ENCODE data around the gene PDE6B. TPM values are rescaled to one million over a fixed set of nuclear protein-coding genes. Genes with fewer than 3 reads are reported as not detected.

Gene PDE6B
- total and polyA plus RNA-seq, 2 of the 13 experiments (the other 11 are each of a cell fraction or from before 2014, with no cell fraction given), result 0.38 to 0.40 TPM

DNA sequence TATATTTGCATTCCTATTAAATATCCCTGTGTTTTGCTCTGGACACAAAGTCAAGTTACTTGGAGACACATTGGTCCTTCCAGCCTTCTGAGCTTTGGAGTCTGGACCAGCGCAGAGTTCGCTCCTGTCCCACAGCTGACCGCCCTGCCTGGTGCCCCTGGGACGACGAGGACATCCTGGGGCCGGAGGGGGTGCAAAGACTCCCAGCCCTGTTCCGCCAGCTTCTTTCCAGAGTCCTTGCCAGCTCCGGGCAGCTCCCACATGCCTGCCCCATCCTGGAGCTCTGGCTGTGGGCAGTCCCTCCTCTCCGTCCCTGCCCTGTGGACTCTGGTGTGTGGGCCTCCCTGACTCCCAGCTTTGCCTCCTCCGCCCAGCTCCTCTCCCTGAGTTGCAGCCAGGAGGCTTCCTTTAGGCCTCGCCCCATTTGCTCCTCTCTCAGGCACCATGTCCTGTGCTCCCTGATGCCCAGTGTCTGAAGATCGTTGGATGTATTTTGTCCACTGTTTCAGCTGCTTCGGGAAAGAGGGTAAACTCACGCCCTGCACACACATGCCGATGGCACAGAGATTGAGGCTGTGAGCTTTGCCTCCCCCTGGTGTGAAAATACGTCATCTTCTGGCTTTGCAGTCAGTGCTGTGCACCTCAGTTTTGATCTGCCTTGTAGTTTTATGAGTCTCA is 75.4 kb downstream of the PDE6B start (continued):
- TF ChIP-seq MTF1 (CRISPR knock-in tag; IDR thresholded peaks at IDR 0.05) (no peak), ZEB1 (IDR thresholded peaks at IDR 0.05; ENCODE audit: insufficient replicate concordance, low read depth) (no peak), ZNF34 (CRISPR knock-in tag; IDR thresholded peaks at IDR 0.05; ENCODE audit: borderline replicate concordance) (no peak), ZNF75D (CRISPR knock-in tag; IDR thresholded peaks at IDR 0.05; ENCODE audit: borderline replicate concordance) (no peak), CC2D1A (CRISPR knock-in tag; IDR thresholded peaks at IDR 0.05) (no peak), ZNF780A (CRISPR knock-in tag; IDR thresholded peaks at IDR 0.05) (no peak), HNRNPL (IDR thresholded peaks at IDR 0.05; ENCODE audit: low read depth, low read length) (no peak), CBFB (CRISPR knock-in tag; IDR thresholded peaks at IDR 0.05) (no peak), ZNF256 (CRISPR knock-in tag; conservative IDR thresholded peaks at IDR 0.05) (no peak)
- TF ChIP-seq, protein P1, sequence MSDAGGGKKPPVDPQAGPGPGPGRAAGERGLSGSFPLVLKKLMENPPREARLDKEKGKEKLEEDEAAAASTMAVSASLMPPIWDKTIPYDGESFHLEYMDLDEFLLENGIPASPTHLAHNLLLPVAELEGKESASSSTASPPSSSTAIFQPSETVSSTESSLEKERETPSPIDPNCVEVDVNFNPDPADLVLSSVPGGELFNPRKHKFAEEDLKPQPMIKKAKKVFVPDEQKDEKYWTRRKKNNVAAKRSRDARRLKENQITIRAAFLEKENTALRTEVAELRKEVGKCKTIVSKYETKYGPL (CRISPR knock-in tag; IDR thresholded peaks at IDR 0.05), result no peak
- TF ChIP-seq, protein P2, sequence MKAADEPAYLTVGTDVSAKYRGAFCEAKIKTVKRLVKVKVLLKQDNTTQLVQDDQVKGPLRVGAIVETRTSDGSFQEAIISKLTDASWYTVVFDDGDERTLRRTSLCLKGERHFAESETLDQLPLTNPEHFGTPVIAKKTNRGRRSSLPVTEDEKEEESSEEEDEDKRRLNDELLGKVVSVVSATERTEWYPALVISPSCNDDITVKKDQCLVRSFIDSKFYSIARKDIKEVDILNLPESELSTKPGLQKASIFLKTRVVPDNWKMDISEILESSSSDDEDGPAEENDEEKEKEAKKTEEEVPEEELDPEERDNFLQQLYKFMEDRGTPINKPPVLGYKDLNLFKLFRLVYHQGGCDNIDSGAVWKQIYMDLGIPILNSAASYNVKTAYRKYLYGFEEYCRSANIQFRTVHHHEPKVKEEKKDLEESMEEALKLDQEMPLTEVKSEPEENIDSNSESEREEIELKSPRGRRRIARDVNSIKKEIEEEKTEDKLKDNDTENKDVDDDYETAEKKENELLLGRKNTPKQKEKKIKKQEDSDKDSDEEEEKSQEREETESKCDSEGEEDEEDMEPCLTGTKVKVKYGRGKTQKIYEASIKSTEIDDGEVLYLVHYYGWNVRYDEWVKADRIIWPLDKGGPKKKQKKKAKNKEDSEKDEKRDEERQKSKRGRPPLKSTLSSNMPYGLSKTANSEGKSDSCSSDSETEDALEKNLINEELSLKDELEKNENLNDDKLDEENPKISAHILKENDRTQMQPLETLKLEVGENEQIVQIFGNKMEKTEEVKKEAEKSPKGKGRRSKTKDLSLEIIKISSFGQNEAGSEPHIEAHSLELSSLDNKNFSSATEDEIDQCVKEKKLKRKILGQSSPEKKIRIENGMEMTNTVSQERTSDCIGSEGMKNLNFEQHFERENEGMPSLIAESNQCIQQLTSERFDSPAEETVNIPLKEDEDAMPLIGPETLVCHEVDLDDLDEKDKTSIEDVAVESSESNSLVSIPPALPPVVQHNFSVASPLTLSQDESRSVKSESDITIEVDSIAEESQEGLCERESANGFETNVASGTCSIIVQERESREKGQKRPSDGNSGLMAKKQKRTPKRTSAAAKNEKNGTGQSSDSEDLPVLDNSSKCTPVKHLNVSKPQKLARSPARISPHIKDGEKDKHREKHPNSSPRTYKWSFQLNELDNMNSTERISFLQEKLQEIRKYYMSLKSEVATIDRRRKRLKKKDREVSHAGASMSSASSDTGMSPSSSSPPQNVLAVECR (CRISPR knock-in tag; IDR thresholded peaks at IDR 0.05; ENCODE audit: borderline replicate concordance), result no peak
- TF ChIP-seq, protein P3, sequence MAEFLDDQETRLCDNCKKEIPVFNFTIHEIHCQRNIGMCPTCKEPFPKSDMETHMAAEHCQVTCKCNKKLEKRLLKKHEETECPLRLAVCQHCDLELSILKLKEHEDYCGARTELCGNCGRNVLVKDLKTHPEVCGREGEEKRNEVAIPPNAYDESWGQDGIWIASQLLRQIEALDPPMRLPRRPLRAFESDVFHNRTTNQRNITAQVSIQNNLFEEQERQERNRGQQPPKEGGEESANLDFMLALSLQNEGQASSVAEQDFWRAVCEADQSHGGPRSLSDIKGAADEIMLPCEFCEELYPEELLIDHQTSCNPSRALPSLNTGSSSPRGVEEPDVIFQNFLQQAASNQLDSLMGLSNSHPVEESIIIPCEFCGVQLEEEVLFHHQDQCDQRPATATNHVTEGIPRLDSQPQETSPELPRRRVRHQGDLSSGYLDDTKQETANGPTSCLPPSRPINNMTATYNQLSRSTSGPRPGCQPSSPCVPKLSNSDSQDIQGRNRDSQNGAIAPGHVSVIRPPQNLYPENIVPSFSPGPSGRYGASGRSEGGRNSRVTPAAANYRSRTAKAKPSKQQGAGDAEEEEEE (CRISPR knock-in tag; IDR thresholded peaks at IDR 0.05; ENCODE audit: borderline replicate concordance), result no peak
- TF ChIP-seq, protein P4, sequence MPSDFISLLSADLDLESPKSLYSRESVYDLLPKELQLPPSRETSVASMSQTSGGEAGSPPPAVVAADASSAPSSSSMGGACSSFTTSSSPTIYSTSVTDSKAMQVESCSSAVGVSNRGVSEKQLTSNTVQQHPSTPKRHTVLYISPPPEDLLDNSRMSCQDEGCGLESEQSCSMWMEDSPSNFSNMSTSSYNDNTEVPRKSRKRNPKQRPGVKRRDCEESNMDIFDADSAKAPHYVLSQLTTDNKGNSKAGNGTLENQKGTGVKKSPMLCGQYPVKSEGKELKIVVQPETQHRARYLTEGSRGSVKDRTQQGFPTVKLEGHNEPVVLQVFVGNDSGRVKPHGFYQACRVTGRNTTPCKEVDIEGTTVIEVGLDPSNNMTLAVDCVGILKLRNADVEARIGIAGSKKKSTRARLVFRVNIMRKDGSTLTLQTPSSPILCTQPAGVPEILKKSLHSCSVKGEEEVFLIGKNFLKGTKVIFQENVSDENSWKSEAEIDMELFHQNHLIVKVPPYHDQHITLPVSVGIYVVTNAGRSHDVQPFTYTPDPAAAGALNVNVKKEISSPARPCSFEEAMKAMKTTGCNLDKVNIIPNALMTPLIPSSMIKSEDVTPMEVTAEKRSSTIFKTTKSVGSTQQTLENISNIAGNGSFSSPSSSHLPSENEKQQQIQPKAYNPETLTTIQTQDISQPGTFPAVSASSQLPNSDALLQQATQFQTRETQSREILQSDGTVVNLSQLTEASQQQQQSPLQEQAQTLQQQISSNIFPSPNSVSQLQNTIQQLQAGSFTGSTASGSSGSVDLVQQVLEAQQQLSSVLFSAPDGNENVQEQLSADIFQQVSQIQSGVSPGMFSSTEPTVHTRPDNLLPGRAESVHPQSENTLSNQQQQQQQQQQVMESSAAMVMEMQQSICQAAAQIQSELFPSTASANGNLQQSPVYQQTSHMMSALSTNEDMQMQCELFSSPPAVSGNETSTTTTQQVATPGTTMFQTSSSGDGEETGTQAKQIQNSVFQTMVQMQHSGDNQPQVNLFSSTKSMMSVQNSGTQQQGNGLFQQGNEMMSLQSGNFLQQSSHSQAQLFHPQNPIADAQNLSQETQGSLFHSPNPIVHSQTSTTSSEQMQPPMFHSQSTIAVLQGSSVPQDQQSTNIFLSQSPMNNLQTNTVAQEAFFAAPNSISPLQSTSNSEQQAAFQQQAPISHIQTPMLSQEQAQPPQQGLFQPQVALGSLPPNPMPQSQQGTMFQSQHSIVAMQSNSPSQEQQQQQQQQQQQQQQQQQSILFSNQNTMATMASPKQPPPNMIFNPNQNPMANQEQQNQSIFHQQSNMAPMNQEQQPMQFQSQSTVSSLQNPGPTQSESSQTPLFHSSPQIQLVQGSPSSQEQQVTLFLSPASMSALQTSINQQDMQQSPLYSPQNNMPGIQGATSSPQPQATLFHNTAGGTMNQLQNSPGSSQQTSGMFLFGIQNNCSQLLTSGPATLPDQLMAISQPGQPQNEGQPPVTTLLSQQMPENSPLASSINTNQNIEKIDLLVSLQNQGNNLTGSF (CRISPR knock-in tag; IDR thresholded peaks at IDR 0.05), result no peak
